NCI-H524 (cell line): ENCODE data around the gene CHID1.

ENCODE experiments used
- DNase-seq, 2 experiments: peaks; one replicate each; lab custom pipeline; 2025; lab: John Stamatoyannopoulos, UW

The CHID1 gene

GRCh38 chr11:849951-850774 is 60.4 kb downstream of the CHID1 start:
- DNase-seq = peak in 1 of 2 experiments; percentile 59

GRCh38 chr11:849104-849824 is 61.3 kb downstream of the CHID1 start:
- peak; percentile 31 to 59 for DNase-seq

GRCh38 chr11:848380-848931 is 62.2 kb downstream of the CHID1 start:
- DNase-seq = no peak

- DNase-seq = no peak
These were observed 62.7 kb downstream of the CHID1 start for GRCh38 chr11:847876-848275.

- DNase-seq = no peak
These were observed 64.0 kb downstream of the CHID1 start for GRCh38 chr11:846496-847098.

GRCh38 chr11:845872-846495 is 64.6 kb downstream of the CHID1 start:
- DNase-seq = no peak

GRCh38 chr11:844693-845644 is 65.6 kb downstream of the CHID1 start:
- DNase-seq = no peak

- DNase-seq = no peak
These were observed 66.6 kb downstream of the CHID1 start for GRCh38 chr11:843818-844692.

GRCh38 chr11:843086-843734 is 67.4 kb downstream of the CHID1 start:
- no peak for DNase-seq

GRCh38 chr11:842370-843002 is 68.1 kb downstream of the CHID1 start, which contains the start of the genes POLR2L and TSPAN4:
TSS of gene POLR2L (minus strand) at chr11:842529. CDS start at chr11:842508, 21 bp downstream.
TSS of gene TSPAN4 (plus strand) at chr11:842852. CDS start at chr11:850305, 7,453 bp downstream.
- DNase-seq = peak; percentile 46 to 75

GRCh38 chr11:841981-842369 is 68.6 kb downstream of the CHID1 start:
- DNase-seq = no peak

GRCh38 chr11:839875-840617 is 70.6 kb downstream of the CHID1 start:
- no peak for DNase-seq

GRCh38 chr11:839280-839623 is 71.4 kb downstream of the CHID1 start:
- no peak for DNase-seq

GRCh38 chr11:838441-839279 is 72.0 kb downstream of the CHID1 start:
- peak; percentile 69 to 88 for DNase-seq

- no peak for DNase-seq
These were observed 72.7 kb downstream of the CHID1 start for GRCh38 chr11:837990-838307.

- no peak for DNase-seq
These were observed 73.2 kb downstream of the CHID1 start for GRCh38 chr11:837189-837989.

- DNase-seq = no peak
These were observed 73.9 kb downstream of the CHID1 start for GRCh38 chr11:836700-837099.
